GM19193 (cell line): ENCODE data around the gene IQSEC2.

Experiments used
- POLR2A ChIP-seq: IDR thresholded peaks from 4 replicates; pipeline ENCODE4 v1.6.1; 2011; ENCODE audit not compliant: insufficient read depth, insufficient read length; ENCODE audit errors: extremely low read depth

The IQSEC2 gene

DNA sequence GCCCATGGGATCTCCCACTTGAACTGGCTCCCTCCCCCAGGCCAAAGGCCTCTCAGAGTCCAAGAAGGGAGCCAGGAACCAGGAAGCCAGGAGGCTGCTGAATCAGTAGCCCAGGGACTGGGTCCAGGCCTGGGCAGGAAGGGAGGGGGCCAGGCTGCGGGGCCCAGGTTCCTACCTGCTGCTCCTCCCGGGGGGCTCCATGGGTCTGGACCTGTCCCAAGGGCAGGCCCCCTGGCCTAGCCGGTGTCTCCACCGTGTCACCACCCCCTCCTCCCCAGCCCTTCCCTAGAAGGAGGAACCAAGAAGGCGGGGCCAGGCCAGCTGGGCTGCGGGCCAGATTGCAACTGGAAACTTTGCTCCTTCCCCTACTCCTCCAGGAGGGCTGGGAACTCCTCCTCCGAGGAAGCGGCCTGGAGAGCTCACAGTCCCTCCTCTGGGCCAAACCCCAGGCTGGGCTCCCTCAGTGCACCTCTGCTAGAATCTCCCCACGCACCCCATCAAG lies at the start of gene IQSEC2:
IQSEC2 (minus strand) TSS at position 264 of the 502 bp plus-strand sequence.
- no peak for TF ChIP-seq POLR2A

DNA sequence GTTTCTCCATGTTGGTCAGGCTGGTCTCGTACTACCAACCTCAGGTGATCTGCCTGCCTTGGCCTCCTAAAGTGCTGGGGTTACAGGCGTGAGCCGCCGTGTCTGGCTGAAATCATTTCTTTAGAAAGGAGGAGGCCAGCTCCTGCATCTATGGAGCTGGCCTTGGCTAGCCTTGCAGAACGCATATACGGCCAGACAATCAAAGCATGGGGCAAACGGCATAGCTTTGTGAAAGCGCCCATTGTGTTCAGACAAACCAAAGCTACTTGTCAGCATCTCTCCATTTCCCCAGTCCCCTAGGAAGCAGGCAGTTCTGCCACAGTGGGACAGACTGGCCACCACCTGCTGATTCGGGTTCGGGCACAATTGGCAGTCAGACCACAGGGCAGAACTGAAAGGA lies 48.9 kb upstream of the IQSEC2 start:
- no peak for TF ChIP-seq POLR2A

DNA sequence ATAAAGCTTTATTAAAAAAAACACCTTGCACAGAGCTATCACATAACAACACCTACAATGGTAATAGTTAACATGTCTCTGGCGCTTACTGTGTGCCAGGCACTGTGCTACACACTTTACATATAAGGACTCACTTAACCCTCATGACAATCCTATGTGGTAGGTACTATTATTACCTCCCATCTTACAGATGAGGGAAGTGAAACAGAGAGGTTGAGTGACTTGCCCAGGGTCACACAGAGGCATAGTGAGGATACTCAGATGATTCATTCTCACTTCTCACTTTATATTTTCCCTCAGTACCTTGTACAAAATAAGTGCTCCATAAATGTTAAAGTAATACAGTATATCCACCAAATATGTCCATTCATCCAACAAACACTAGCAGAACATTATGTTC lies 43.4 kb upstream of the IQSEC2 start:
- TF ChIP-seq POLR2A, result no peak

DNA sequence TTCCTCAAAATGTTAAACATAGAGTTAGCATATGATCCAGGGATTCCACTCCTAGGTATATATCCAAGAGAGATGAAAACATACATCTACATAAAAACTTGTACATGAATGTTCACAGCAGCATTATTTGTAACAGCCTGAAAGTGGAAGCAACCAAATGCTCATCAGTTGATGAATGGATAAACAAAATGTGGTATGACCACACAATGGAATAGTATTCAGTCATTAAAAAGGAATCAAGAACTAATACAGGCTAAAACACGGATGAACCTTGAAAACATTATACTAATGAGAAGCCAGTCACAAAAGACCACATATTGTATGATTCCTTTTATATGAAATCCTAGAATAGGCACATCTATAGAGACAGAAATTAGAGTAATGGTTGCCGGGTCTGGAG lies 42.7 kb upstream of the IQSEC2 start:
- TF ChIP-seq POLR2A, result no peak

DNA sequence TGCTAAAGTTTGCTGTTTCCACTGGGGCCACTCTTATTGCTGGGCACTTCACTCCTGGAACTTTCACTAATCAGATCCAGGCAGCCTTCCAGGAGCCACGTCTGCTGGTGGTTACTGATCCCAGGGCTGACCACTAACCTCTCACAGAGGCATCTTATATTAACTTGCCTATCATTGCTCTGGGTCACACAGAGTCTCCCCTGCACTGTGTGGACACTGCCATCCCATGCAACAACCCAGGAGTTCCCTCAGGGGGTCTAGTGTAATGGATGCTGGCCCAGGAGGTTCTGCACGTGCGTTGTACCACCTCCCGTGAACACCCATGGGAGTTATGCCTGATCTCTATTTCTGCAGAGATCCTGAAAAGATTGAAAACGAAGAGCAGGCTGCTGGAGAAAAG lies 41.8 kb upstream of the IQSEC2 start:
- TF ChIP-seq POLR2A, result no peak

DNA sequence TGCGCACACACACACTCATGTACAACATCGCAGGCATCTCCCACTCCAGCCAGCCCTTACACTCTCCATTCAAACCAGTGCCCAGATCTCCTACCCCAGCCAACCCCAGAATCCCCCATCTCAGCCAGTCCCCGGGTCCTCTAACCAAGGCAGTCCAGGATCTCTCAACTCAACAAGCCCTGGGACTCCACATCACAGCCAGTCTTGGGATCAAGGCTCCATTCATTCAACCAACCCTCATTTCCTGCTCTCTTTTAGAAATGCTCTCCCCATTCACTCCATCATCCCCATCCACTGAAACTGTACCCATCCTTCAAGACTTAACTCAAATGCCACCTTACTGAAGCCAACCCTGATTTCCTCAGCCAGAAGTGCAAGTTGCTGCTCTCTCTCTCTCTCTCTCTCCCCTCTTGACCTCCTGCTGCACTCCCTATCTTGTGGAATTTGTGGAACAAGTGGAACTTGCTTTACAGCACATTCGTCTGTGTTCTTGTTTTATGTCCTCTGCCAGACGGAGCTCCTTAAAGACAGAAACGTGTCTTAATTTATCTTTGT lies 40.6 kb upstream of the IQSEC2 start:
- TF ChIP-seq POLR2A, result no peak

DNA sequence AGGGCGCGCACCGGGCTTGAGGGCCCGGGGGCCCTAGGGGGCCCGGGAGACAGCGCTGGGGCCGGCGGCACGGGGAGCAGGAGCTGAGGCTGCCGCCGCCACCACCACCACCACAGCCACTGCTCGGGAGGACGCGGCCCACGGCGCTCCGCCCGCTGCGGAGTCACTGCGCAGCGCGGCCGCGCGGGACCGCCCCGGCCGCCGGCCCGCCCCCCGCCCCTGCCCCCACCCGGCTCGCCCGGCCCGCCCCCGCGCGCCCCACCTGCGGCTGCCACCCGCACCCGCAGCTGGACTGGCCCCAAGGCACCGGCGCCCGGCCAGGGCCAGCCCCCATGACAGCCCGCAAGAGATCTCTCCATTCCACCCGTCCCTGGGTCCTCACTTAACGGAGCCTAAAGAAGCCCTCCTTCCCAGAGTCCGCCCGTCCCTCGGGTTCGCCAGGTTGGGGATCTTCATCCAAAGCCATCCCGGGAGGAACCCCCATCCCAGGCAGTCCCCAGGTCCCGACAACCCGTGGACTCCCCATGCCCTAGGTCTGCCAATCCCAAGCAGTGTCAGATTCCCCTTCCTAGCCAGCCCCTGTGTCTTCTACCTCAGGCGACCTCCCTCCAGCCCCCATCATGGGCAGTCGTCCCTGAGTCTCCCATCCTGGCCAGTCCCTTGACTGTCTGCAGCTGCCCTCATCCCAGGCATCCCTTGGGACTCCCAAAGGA lies 40.0 kb upstream of the IQSEC2 start:
- TF ChIP-seq POLR2A, result no peak

DNA sequence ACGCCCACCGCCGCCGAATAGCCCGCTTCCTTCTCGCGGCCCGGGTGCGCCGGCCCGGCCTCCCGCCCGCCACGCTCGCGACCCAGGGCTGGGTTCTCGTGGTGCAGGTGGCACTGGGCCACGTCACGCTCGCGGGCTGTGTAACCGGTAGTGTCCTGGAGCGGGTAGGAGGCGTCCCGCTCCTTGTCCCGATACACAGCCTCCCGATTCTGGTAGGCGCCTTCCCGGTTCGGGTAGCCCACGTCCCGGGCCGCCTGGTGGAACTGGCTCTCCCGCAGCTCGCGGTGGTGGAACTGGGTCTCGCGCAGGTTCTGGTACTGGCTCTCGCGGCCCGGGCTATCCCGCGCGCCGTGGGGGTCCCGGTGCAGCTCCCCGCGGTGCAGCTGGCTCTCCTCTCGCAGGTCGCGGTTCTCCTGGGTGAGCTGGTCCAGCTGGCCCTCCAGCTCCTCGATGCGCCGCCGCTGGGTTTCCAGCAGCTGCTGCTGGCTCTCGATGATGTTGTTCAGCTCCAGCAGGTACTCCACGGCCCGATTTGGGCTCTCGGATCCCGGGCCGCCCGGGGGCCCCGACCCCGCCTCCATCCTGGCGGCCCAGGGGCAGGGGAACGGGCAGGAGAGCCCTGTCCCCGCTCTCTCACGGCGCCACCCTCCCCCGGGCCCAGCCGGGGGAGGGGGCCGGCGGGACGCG lies 39.3 kb upstream of the IQSEC2 start:
- no peak for TF ChIP-seq POLR2A

DNA sequence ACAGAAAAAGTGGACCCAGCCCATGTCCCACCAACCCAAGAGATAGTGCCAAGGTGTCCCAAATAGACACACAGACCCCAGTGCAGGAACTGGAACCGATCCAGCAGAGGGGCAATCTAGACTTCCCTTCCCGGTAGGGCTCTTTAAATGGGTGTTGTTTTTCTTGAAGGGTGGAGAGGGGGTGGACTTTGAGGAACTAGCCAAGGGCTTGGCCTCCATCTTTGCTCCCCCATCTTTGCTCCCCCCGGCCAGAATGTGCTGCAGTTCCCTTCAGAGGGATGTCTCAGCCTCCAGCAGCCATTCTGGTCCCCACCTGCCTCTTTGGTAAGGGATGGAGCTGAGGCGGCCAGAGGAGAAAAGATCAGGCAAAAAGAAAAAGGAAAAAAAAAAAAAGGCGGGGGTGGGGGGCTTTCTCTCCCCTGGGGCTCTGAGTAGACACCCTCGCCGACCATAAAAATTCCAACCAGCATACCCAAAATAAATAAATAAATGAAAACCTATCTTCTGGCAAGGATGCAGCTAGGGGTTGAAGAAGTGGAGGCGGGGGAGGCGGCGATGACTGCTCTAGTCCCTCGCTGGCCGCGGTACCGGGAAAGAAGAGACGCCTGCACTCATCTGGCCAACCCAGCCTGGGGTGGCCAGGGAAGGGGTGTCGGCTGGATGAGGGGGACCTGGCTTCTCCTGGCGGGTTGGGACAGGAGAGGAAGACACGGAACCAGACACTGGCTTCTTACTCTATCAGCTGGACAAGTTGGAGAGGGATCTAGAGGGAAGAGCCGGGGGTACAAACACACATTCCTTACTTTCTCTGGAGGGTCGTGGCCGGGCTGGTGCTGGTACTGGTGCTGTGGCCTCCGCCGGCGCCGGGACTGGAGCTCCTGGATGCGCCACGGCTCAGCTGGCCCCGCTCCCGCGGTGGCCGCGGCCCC lies 38.5 kb upstream of the IQSEC2 start:
- no peak for TF ChIP-seq POLR2A

DNA sequence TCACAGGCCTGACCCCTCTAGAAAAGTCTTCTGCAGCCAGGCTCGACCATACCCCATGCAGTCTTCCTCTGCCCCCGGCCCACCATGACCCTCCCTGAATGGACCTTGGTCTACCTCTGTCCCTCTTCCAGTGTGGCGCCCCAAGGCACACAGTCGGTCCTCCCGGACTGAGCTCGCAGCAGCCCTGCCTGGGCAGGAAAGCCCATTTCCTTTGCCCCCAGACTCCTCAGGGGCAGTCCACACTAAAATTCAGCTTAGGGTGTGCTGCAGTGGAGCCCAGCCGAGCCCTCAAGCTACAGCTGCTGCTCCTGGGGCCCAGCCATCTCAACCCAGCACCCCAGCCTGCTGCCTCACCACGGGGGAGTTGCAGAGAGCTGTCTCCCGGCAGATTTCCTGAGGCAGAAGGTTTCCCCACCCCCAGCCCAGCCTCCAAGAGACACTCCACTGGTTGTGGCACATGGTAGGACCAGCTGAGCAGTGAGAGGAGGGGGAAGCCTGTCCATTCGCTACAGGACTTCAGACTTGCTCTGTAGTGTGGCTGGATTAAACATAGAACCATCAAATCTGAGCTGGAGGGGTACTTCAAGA lies 37.5 kb upstream of the IQSEC2 start:
- no peak for TF ChIP-seq POLR2A

DNA sequence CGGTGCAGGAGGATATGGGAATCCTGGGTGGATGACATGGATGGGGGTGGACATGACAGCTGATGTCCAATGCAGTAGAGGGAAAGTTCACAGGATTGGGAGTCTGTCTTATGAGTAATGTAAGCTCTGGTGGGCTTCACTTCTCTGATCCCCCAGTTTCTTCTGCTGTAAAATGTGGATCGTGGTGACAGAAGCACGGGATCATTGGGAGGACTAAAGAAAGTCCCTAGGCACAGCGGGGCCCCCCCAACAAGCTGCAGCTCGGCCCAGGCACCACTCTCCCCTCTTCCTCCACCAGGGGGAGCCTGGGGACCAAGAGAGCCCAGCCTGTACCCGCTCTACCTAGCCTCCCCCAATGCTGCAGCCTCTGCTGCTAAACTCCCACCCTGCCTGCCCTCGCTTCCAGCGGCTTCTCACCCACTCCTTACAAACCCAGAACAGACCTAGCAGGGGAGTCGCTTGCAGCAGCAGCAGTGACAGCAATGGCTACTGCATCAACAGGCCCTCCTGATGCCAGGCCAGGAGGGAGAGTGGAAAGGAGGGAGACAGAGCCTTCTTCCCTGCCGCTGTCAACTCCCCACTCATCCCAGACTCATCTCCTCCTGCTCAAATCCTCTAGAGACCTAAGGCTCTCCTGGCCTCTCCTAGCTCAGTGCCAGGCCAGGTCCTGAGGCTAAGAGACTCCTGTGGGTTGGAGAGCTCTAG lies 36.1 kb upstream of the IQSEC2 start:
- no peak for TF ChIP-seq POLR2A

DNA sequence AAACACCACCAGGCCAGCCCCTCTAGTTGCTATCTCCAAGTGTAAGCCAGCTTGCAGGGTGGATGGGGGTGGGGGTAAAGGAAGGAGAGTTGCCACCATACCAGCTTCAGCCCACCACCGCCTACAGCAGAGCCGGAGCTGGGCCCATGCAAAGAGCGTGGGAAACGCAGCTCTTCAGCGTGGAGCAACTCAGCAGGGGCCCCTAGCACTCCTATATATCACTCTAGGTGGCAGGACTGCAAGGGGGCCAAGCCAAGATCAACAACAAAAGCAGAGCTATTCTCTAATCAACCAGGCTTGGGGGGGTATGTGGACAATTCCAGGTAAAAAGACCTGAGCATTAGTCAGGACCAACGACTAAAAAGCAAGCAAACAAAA lies 35.5 kb upstream of the IQSEC2 start:
- no peak for TF ChIP-seq POLR2A

DNA sequence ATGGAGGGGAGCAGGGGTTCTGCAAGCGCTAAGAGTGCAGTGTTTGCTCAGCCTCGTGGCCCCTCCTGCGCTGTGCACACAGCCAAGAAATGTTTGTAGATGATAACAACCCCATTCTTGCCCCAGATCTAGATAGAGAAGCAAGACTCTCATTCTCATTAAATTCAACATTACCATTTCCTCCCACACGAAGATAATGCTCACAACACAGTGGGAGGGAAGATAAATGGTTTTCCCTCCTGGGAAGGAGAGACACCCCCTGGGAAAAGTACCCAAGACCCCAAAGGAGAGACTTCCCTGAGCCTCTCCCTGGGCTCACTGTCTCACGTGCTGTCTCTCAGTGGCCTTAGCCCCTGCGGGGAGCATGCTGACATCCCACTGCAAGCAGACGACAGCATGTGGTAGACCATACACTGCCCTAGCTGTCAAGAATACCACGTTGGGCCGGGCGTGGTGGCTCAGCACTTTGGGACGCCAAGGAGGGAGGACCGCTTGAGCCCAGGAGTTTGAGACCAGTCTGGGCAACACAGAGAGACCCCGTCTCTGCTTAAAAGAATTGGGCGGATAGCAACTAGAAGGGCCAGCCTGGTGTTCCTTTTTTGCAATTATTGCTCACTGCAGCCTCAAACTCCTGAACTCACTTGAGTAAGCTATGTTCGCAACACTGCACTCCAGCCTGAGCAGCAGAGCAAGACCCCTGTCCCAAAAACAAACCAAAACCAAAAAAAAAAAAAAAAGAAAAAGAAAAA lies 34.9 kb upstream of the IQSEC2 start:
- TF ChIP-seq POLR2A, result no peak

DNA sequence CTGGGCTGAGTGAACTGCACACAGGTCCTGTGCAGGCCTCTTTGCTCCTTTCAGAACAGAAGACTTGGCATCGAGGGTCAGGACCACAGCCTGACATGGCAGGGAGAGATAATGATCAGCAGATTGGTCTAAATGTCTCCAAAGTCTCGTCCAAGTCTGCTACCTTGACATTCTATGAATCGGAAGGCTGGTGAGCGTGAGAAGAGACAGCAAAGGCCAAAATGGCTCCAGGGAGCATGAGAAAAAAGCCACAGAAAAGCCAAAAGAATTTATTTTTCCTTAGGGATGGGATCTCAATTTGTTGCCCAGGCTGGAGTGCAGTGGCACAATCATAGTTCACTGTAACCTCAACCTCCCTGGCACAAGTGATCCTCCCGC lies 32.3 kb upstream of the IQSEC2 start:
- TF ChIP-seq POLR2A, result no peak
